ENCODE data around the gene RAC3. TPM values are rescaled to one million over a fixed set of nuclear protein-coding genes. Genes with fewer than 3 reads are reported as not detected.

RAC3 gene
- total RNA-seq, 3 donors from 2014 or later (not counting 1 experiment from before 2014, with no cell fraction given): 0.61 to 2.2 (median 2.1) TPM

GRCh38 chr17:82064433-82065192 lies 33.1 kb downstream of the RAC3 start:
- 53% methylated on average over 36 of the region's 36 CpGs for WGBS (ENCODE audit: insufficient coverage)
- H3K27me3 ChIP-seq (ENCODE audit: control insufficient read depth, insufficient read depth, low read length): no peaks in the 10 kb centered on the region
- no peak for TF ChIP-seq CTCF (IDR thresholded peaks at IDR 0.05)
- peaks cover 18% of the 10 kb centered on the region for H3K36me3 ChIP-seq (ENCODE audit: control insufficient read depth, insufficient read depth, low read length)
- peak overlapping the region; percentile 63 for H3K4me3 ChIP-seq (ENCODE audit: low read length)
- H3K4me1 ChIP-seq (ENCODE audit: control insufficient read depth, insufficient read depth, low read length): peaks cover 30% of the 10 kb centered on the region
- H3K9me3 Mint-ChIP-seq: no peaks in the 10 kb centered on the region
- H3K36me3 Mint-ChIP-seq: no peaks in the 10 kb centered on the region
- H3K27ac ChIP-seq (ENCODE audit: low read length): peak overlapping the region; percentile 58
- DNase-seq (no peak), ATAC-seq (no peak)
- H3K27me3 Mint-ChIP-seq (ENCODE audit: low read depth in 2 of 2): no peaks in the 10 kb centered on the region
- peaks cover 4 to 19% of the 10 kb centered on the region in 2 donors for H3K4me1 Mint-ChIP-seq
- intact Hi-C loops (cut with micrococcal nuclease): no loop called here
- peak overlapping the region; percentile 75 for H3K4me3 Mint-ChIP-seq
- peak overlapping the region; percentile 38 to 56 for H3K27ac Mint-ChIP-seq
- no peaks in the 10 kb centered on the region for H3K9me3 ChIP-seq (ENCODE audit: control insufficient read depth, insufficient read depth, low read length)

DNA sequence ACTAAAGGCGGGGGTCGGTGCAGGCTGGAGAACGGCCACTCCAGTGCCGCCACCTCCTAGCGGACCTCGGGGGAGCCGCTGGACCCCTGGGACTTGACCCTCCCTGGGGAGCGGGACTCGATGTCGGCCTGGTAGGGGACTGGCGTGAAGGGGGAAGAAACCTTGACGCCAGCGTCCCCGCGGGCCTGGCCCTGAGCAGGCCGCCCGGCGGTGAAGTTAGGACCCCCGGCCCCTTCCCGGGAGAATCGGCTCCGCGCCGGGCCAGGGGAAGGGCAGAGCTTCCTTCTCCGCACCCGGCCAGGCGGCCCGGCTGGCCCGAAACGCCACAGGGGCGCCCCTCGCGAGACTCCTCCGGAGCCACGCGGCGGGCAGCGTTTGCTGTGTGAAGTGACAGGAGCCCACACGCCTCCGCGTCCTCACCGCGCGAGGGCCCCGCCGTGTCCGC lies 33.7 kb downstream of the RAC3 start:
- no peaks in the 10 kb centered on the region for H3K27me3 Mint-ChIP-seq (ENCODE audit: low read depth in 2 of 2)
- 1% methylated on average over 47 of the region's 47 CpGs for WGBS (ENCODE audit: insufficient coverage)
- DNase-seq: no peak

DNA sequence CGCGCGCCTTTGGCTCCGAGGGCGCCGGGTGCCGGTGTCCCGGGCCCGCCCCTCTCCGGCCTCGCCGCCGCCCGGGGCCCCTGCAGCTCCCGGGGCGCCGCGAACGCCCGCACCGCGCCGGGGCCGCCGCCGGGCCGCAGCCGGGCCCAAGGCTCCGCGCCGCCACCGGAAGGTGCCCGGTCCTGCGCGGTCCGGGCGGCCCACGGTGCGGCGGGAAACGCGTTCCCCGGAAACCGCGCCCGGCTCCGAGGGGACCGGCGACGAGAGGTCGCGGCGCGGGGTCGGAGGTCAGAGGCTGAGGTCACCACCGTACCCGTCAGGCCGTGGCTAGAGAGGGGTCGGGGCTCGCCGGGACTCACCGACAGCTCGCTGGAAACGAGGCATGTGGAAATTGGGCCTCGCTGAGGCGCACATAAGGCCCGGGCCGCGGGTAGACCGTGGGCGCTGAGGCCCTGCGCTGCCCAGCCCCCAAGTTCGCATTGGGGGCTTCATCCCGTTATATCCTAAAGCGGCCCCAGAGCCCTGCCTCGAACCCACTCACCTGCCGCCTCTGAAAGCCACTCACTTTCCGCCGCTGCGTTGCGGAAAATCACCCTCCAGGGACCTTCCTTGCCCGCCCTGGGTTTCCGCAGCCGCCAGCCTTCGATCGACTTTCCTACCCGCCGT lies 34.3 kb downstream of the RAC3 start, which contains the start of gene DUS1L:
DUS1L (minus strand) TSS at position 167 of the 666 bp plus-strand sequence. CDS start 745 bp downstream, outside the sequence.
- Mint-ChIP-seq H3K36me3 (no peaks in the 10 kb centered on the region), H3K27me3 (ENCODE audit: low read depth in 2 of 2) (no peaks in the 10 kb centered on the region), H3K4me1 (peaks cover 4 to 13% of the 10 kb centered on the region in 2 donors), H3K9me3 (no peaks in the 10 kb centered on the region), H3K4me3 (peak within 1 kb of the TSS; percentile 86), H3K27ac (peak within 1 kb of the TSS; percentile 77 to 80)
- peaks cover 12% of the 10 kb centered on the region for H3K36me3 ChIP-seq (ENCODE audit: control insufficient read depth, insufficient read depth, low read length)
- no peak for TF ChIP-seq CTCF (IDR thresholded peaks at IDR 0.05)
- no peaks in the 10 kb centered on the region for H3K9me3 ChIP-seq (ENCODE audit: control insufficient read depth, insufficient read depth, low read length)
- H3K27ac ChIP-seq (ENCODE audit: low read length): peak within 1 kb of the TSS; percentile 91
- ATAC-seq (peak; percentile 91 to 94 (median 91)), DNase-seq (peak; percentile 74 to 87)
- H3K4me1 ChIP-seq (ENCODE audit: control insufficient read depth, insufficient read depth, low read length): peaks cover 30% of the 10 kb centered on the region
- intact Hi-C loops (cut with micrococcal nuclease): no loop called here
- H3K4me3 ChIP-seq (ENCODE audit: low read length): peak within 1 kb of the TSS; percentile 71
- H3K27me3 ChIP-seq (ENCODE audit: control insufficient read depth, insufficient read depth, low read length): no peaks in the 10 kb centered on the region
- 10% methylated on average over 88 of the region's 88 CpGs for WGBS (ENCODE audit: insufficient coverage)

More for the DNA sequence above, 33.7 kb downstream of the RAC3 start:
- H3K27ac Mint-ChIP-seq: peak overlapping the region in 1 of 2 donors; percentile 56
- TF ChIP-seq CTCF (IDR thresholded peaks at IDR 0.05): no peak
- peaks cover 4 to 16% of the 10 kb centered on the region in 2 donors for H3K4me1 Mint-ChIP-seq
- Histone ChIP-seq H3K4me1 (ENCODE audit: control insufficient read depth, insufficient read depth, low read length) (peaks cover 30% of the 10 kb centered on the region), H3K27me3 (ENCODE audit: control insufficient read depth, insufficient read depth, low read length) (no peaks in the 10 kb centered on the region), H3K36me3 (ENCODE audit: control insufficient read depth, insufficient read depth, low read length) (peaks cover 18% of the 10 kb centered on the region), H3K27ac (ENCODE audit: low read length) (peak overlapping the region; percentile 58), H3K9me3 (ENCODE audit: control insufficient read depth, insufficient read depth, low read length) (no peaks in the 10 kb centered on the region), H3K4me3 (ENCODE audit: low read length) (peak overlapping the region; percentile 63)
- intact Hi-C loops (cut with micrococcal nuclease): no loop called here
- no peaks in the 10 kb centered on the region for H3K36me3 Mint-ChIP-seq
- peak; percentile 65 to 70 (median 70) for ATAC-seq
- no peaks in the 10 kb centered on the region for H3K9me3 Mint-ChIP-seq
- H3K4me3 Mint-ChIP-seq: peak overlapping the region; percentile 75
